Endothelial cell of umbilical vein (primary cell): ENCODE results near the gene SFMBT1.

Experiments used
- EZH2 ChIP-seq: IDR thresholded peaks from 2 replicates; pipeline ENCODE4 v1.6.1; 2012; ENCODE audit warnings: borderline replicate concordance, low read depth, mild to moderate bottlenecking, moderate library complexity, low read length, inconsistent platforms; ENCODE audit not compliant: severe bottlenecking
- FOS ChIP-seq: IDR thresholded peaks from 2 replicates; pipeline ENCODE4 v1.6.1; 2011; ENCODE audit warnings: mild to moderate bottlenecking, low read length, moderate library complexity, borderline replicate concordance; ENCODE audit not compliant: insufficient read depth
- GATA2 ChIP-seq: IDR thresholded peaks from 2 replicates; pipeline ENCODE4 v1.7.0; 2011; ENCODE audit warnings: low read depth, mild to moderate bottlenecking, moderate library complexity, mixed read lengths, low read length; ENCODE audit not compliant: insufficient read length, insufficient read depth
- JUN ChIP-seq: IDR thresholded peaks from 2 replicates; pipeline ENCODE4 v1.6.1; 2011; ENCODE audit warnings: borderline replicate concordance, low read depth; ENCODE audit not compliant: insufficient read length, insufficient read depth
- MYC ChIP-seq: IDR thresholded peaks from one replicate; pipeline ENCODE4 v1.6.1; 2011; ENCODE audit warnings: mild to moderate bottlenecking, low read depth, low read length
- POLR2A ChIP-seq: IDR thresholded peaks from 2 replicates; pipeline ENCODE4 v1.6.1; 2012; ENCODE audit warnings: low read depth, mild to moderate bottlenecking, control low read depth, low read length
- POLR2AphosphoS5 ChIP-seq: IDR thresholded peaks from 2 replicates; pipeline ENCODE4 v1.6.1; 2012; ENCODE audit warnings: low read depth, mild to moderate bottlenecking, control low read depth, low read length, moderate library complexity; ENCODE audit not compliant: insufficient read depth
- TF ChIP-seq, protein P1 (sequence below), 2 donors: IDR thresholded peaks; 1 replicate in 1 of 2; 2 replicates in 1 of 2; pipeline ENCODE4 v1.5.1; 2011; ENCODE audit warnings: low read length in 2 of 2, mild to moderate bottlenecking in 2 of 2, moderate library complexity in 2 of 2, control low read depth in 1 of 2, inconsistent platforms in 1 of 2, low read depth in 1 of 2; ENCODE audit not compliant: insufficient read depth in 1 of 2; ENCODE audit errors: extremely low read depth in 1 of 2
- TF ChIP-seq, protein P2 (sequence below): IDR thresholded peaks from 2 replicates; pipeline ENCODE4 v1.6.1; 2011; ENCODE audit not compliant: insufficient read depth, insufficient read length

DNA sequence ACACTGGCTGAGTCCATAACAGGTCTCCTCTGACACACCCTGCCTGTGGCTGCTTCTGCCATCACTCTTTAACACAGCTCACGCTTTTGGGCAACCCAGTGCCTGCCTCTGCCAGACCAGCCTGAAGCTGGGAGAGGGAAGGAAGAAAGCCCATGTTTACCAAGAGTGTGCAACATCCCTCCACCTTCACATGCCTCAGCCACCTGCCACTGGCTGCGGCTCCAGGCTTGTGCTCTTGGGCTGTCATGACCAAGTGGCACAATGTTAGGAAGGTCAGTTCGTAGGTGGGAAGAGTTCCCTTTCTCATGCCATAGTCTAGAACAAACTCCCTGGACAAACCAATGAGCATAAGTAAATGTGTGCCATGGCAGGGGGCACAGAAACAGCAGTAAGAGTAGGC, 168.8 kb downstream of the SFMBT1 start:
- TF ChIP-seq, protein P1, sequence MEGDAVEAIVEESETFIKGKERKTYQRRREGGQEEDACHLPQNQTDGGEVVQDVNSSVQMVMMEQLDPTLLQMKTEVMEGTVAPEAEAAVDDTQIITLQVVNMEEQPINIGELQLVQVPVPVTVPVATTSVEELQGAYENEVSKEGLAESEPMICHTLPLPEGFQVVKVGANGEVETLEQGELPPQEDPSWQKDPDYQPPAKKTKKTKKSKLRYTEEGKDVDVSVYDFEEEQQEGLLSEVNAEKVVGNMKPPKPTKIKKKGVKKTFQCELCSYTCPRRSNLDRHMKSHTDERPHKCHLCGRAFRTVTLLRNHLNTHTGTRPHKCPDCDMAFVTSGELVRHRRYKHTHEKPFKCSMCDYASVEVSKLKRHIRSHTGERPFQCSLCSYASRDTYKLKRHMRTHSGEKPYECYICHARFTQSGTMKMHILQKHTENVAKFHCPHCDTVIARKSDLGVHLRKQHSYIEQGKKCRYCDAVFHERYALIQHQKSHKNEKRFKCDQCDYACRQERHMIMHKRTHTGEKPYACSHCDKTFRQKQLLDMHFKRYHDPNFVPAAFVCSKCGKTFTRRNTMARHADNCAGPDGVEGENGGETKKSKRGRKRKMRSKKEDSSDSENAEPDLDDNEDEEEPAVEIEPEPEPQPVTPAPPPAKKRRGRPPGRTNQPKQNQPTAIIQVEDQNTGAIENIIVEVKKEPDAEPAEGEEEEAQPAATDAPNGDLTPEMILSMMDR (IDR thresholded peaks at IDR 0.05; ENCODE audit: extremely low read depth in 1 of 2, insufficient read depth in 1 of 2, low read depth in 1 of 2, low read length in 2 of 2): no peak
- TF ChIP-seq FOS (no peak), EZH2 (no peak), POLR2A (no peak), MYC (no peak), POLR2AphosphoS5 (no peak), JUN (no peak), GATA2 (no peak)
- TF ChIP-seq, protein P2, sequence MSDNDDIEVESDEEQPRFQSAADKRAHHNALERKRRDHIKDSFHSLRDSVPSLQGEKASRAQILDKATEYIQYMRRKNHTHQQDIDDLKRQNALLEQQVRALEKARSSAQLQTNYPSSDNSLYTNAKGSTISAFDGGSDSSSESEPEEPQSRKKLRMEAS: no peak
